Esophagus squamous epithelium (tissue), 5 donors: ENCODE measurements around the gene CNKSR3. TPM values are rescaled to one million over a fixed set of nuclear protein-coding genes. Genes with fewer than 3 reads are reported as not detected.
A peak's percentile ranks its signal among the peaks of the same experiment; 100 is the strongest.

Experiments used
- DNase-seq: peaks from one replicate; lab custom pipeline; 2025; lab: John Stamatoyannopoulos, UW
- H3K27ac ChIP-seq, 4 donors: fragments of 200-600 bp; sonication (generic); one replicate each; pipeline ENCODE4 v1.5.1; 2016 to 2019; ENCODE audit warnings: mild to moderate bottlenecking in 1 of 4
- H3K27me3 ChIP-seq, 4 donors: fragments of 200-600 bp; sonication (generic); 1 replicate in 3 of 4; 2 replicates in 1 of 4; pipeline versions ENCODE4 v1.5.1 to v1.6.0; 2017 to 2021; ENCODE audit warnings: antibody characterized with exemption in 1 of 4
- H3K36me3 ChIP-seq, 3 donors: fragments of 200-600 bp; sonication (generic); one replicate each; pipeline ENCODE4 v1.5.1; 2016 to 2019
- H3K4me1 ChIP-seq, 3 donors: fragments of 200-600 bp; sonication (generic); one replicate each; pipeline ENCODE4 v1.5.1; 2017 to 2019
- H3K4me3 ChIP-seq, 4 donors: fragments of 200-600 bp; sonication (generic); 1 replicate in 3 of 4; 2 replicates in 1 of 4; pipeline ENCODE4 v1.5.1; 2016 to 2019; ENCODE audit warnings: mild to moderate bottlenecking in 2 of 4, moderate library complexity in 1 of 4
- H3K9me3 ChIP-seq, 3 donors: fragments of 200-600 bp; sonication (generic); one replicate each; pipeline ENCODE4 v1.5.1; 2016 to 2019
- POLR2A ChIP-seq, 4 donors: fragments of 450-650 bp; IDR thresholded peaks; one replicate each; pipeline ENCODE4 v1.6.1; 2017; ENCODE audit warnings: antibody characterized with exemption in 4 of 4, mild to moderate bottlenecking in 4 of 4, moderate library complexity in 3 of 4
- WGBS, 2 donors: methylation state at CpG; one replicate each; pipeline ENCODE4 v1.1.5; 2018; 5-methylcytosine and 5-hydroxymethylcytosine counted together
- intact Hi-C: fragments of 100-400 bp; cut with DNase I; formaldehyde crosslinking; loops from one replicate; pipeline ENCODE4 v1.15.0; 2022
- total RNA-seq, 4 donors: library from RNA; depleted of rRNA; stranded (reverse); fragments of >200 nt; gene quantifications; one replicate each; pipeline ENCODE4 v1.1.0, GENCODE V29; 2016
- TF ChIP-seq, protein P1 (sequence below), 6 experiments: fragments of 450-650 bp in 4 of 6; fragments of 200-600 bp in 2 of 6; sonication (generic) in 2 of 6; IDR thresholded peaks; one replicate each; pipeline ENCODE4 v1.5.1; 2016 to 2019; ENCODE audit warnings: antibody characterized with exemption in 6 of 6, mild to moderate bottlenecking in 4 of 6, moderate library complexity in 4 of 6
- donor health status: DM: yes; HTN: yes; CAD: no.

The CNKSR3 gene
- total RNA-seq, 4 donors from 2014 or later, result 10.2 to 18.8 (median 13.8) TPM

DNA sequence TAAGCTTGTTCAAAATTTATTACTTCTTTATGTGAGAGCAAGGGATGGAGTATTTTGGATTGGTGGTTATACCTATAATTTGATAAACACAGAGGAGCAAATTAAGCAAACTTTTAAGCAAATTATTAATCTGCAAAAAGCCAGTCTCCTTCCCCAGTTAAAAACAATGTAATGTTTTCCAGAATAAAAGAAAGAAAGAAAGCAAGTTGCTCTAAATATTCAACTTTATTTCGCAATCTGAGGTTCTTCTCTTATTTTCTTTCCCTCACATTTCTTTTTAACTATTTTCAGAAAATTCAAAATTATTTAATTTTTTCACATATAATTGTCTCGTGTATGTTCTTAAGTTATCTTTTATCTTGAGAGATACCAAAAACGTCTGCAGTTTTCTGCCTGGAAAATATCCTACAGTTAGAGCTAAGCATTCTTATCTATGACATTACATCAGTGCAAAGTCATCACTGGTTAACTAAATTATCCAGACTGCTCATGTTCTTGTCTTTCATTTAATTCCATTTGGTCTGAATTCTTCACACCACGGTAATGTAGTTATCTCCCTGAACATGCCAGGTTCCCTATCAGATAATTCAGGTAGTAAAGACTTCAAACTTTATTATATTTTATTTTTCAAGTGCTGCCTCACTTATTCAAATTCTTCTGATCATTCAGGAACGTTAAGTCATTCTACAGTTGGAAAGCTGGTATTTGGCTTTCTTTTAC is 3.3 kb upstream of the CNKSR3 start:
- Histone ChIP-seq H3K27me3 (peaks cover 0 to 4% (median 0%) of the 10 kb centered on the region in 4 donors), H3K4me3 (no peak overlapping the region), H3K27ac (no peak overlapping the region), H3K4me1 (peaks cover 0 to 25% (median 14%) of the 10 kb centered on the region in 3 donors), H3K36me3 (no peaks in the 10 kb centered on the region), H3K9me3 (no peaks in the 10 kb centered on the region)
- TF ChIP-seq, protein P1, sequence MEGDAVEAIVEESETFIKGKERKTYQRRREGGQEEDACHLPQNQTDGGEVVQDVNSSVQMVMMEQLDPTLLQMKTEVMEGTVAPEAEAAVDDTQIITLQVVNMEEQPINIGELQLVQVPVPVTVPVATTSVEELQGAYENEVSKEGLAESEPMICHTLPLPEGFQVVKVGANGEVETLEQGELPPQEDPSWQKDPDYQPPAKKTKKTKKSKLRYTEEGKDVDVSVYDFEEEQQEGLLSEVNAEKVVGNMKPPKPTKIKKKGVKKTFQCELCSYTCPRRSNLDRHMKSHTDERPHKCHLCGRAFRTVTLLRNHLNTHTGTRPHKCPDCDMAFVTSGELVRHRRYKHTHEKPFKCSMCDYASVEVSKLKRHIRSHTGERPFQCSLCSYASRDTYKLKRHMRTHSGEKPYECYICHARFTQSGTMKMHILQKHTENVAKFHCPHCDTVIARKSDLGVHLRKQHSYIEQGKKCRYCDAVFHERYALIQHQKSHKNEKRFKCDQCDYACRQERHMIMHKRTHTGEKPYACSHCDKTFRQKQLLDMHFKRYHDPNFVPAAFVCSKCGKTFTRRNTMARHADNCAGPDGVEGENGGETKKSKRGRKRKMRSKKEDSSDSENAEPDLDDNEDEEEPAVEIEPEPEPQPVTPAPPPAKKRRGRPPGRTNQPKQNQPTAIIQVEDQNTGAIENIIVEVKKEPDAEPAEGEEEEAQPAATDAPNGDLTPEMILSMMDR (IDR thresholded peaks at IDR 0.05), result no peak
- TF ChIP-seq POLR2A (IDR thresholded peaks at IDR 0.05), result no peak
- intact Hi-C loops, result no loop called here
- DNase-seq, result no peak
- 75 to 80% methylated on average over 5 of the region's 5 CpGs for WGBS, 2 donors

DNA sequence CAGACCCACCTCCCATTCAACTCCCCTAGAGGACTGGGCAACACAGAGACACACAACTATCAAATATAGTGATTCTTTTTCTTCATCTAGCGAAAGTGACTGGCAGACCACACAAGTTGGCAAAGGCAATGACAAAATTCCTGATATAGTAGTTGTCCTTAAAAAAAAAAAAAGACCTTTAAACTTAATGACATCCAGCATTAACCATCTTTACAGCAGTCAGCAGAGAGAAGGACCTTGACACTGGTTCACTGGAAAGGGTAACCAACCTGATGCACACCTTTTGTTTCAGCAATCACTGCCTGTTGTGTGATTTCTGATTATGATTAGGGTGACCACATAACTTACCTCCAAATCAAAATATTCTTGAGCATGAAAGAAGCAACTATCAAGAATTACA is 1.7 kb upstream of the CNKSR3 start:
- Histone ChIP-seq H3K4me1 (peaks cover 9 to 41% (median 22%) of the 10 kb centered on the region in 3 donors), H3K36me3 (no peaks in the 10 kb centered on the region), H3K9me3 (no peaks in the 10 kb centered on the region), H3K27me3 (peaks cover 0 to 4% (median 0%) of the 10 kb centered on the region in 4 donors), H3K4me3 (no peak overlapping the region), H3K27ac (peak overlapping the region in 2 of 4 donors; percentile 94 to 97)
- TF ChIP-seq POLR2A (IDR thresholded peaks at IDR 0.05), result no peak
- TF ChIP-seq, protein P1 (IDR thresholded peaks at IDR 0.05), result no peak
- DNase-seq, result no peak
- 85 to 88% methylated on average over 1 of the region's 1 CpG for WGBS, 2 donors
- intact Hi-C loops, result no loop called here

DNA sequence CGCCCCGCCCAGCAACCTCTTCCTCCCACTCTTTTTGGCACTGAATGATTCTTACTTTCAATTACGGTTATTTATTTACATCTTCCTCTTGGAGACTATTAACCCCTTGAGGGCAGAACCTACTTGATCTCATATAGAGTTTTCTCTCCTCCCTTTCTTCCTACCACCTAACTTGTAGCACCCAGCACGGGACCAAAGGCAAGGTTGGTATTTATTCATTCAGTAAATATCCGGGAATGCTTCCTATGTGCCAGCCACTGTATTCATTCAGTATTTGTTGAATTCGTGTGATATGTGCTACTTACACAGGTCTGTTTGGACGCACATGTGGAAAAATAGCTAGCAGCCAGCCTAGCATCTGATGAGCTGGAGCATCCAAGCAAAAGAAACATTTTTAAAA is 1.3 kb upstream of the CNKSR3 start:
- Histone ChIP-seq H3K27ac (peak overlapping the region in 3 of 4 donors; percentile 94 to 97 (median 97)), H3K27me3 (peaks cover 0 to 4% (median 0%) of the 10 kb centered on the region in 4 donors), H3K36me3 (no peaks in the 10 kb centered on the region), H3K4me1 (peaks cover 9 to 45% (median 22%) of the 10 kb centered on the region in 3 donors), H3K9me3 (no peaks in the 10 kb centered on the region), H3K4me3 (peak overlapping the region in 2 of 4 donors; percentile 85 to 93)
- WGBS, 2 donors, result 30 to 31% methylated on average over 7 of the region's 7 CpGs
- TF ChIP-seq, protein P1 (IDR thresholded peaks at IDR 0.05), result no peak
- no peak for TF ChIP-seq POLR2A (IDR thresholded peaks at IDR 0.05)
- intact Hi-C loops, result no loop called here
- DNase-seq, result no peak

DNA sequence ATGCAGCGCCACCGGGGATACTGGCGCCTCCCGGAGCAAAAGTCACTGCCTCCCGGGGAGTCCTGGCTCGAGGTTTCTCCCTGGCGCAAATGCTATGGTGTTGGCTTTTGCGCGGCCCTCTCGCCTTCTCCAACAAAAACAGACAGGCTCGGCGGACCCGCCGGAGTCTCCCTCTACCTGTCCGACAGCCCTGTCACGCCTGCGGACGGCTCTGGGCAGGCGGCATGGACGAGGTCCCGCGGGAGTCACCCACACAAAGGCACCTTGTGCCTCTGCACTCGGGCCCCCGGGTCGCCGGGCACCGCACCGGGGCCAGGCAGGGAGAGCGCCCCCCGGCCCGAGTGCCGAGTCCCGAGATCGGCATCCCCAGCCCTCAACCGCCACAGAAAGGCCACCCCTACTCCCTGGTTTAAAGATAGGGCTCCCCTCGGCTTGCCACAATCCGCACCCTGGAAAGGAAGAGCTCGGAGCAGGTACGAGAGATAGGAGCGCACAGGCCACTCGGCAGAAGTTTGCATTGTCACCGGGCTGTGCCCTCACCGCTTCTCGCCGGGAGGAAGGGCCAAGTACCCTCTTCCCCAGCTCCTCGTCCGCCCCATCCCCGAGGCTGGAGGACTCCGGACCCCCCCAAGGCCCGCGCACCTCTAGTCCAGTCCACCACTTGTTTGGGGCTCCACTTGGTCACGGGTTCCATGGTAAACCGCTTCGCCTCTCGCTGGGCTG is 903 bp downstream of the CNKSR3 start:
- Histone ChIP-seq H3K27ac (peak overlapping the region; percentile 94 to 97 (median 97)), H3K4me3 (peak overlapping the region; percentile 85 to 94 (median 92)), H3K27me3 (peaks cover 0 to 4% (median 0%) of the 10 kb centered on the region in 4 donors), H3K4me1 (peaks cover 9 to 48% (median 20%) of the 10 kb centered on the region in 3 donors), H3K9me3 (no peaks in the 10 kb centered on the region), H3K36me3 (no peaks in the 10 kb centered on the region)
- TF ChIP-seq, protein P1 (IDR thresholded peaks at IDR 0.05), result peak in 1 of 6 experiments; percentile 5
- TF ChIP-seq POLR2A (IDR thresholded peaks at IDR 0.05), result no peak
- intact Hi-C loops, result no loop called here
- no peak for DNase-seq
- 0% methylated on average over 3 to 14 of the region's 55 CpGs for WGBS, 2 donors
